ENCODE results near the gene HOXD3.

Gene HOXD3

DNA sequence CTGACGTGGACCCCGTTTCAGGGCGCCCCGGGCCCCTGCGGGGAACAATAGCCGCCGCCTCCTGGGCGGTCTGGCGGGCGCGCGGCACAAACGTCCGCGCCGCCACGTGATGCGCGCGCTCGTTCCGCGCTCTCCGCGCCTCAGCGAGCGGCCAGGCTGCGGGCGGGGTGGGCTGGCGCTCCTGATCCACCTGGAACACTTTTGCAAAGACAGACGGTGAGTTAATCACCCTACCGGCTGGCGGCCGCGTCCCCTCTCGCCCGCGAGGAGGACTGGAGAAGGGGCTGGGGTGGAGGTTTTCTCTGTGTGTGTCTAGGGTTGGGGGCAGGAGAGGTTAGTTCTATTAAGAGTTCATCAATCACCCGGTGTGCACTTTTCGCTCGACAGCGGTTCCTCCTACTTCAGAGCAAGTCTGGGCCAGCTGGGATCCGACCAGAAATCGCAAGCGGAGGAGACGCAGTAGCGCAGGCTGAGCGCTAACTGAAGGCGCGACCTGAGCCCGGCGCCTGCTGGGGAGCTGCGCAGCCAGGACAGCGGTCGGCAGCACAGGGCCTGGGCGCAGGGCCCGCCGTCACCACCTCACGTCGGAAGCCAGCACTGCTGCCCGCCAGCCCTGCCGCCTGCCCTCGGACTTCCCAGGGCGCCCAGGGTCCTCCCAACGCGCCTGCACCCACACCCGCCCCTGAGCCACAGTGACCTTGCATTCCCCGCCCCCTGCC, 21.1 kb downstream of the HOXD3 start:
- TF ChIP-seq SIN3A (IDR thresholded peaks at IDR 0.05; ENCODE audit: borderline replicate concordance, insufficient read depth, low read length) (no peak), REST (IDR thresholded peaks at IDR 0.05; ENCODE audit: insufficient read depth in 1 of 2, low read depth in 2 of 2, low read length in 2 of 2) (no peak), POLR2AphosphoS5 (IDR thresholded peaks at IDR 0.05; ENCODE audit: low read depth, low read length) (no peak), TAF1 (IDR thresholded peaks at IDR 0.05; ENCODE audit: borderline replicate concordance, insufficient read depth, low read length) (no peak), FOXP2 (optimal IDR thresholded peaks at IDR 0.05; ENCODE audit: borderline replicate concordance, extremely low read depth, extremely low read length, insufficient read depth) (no peak)

- TF ChIP-seq SIN3A (IDR thresholded peaks at IDR 0.05; ENCODE audit: borderline replicate concordance, insufficient read depth, low read length) (no peak), FOXP2 (optimal IDR thresholded peaks at IDR 0.05; ENCODE audit: borderline replicate concordance, extremely low read depth, extremely low read length, insufficient read depth) (no peak), POLR2AphosphoS5 (IDR thresholded peaks at IDR 0.05; ENCODE audit: low read depth, low read length) (no peak)
Measured at GRCh38 chr2:176178757-176179295, 21.7 kb downstream of the HOXD3 start.

GRCh38 chr2:176181551-176181950, 24.4 kb downstream of the HOXD3 start:
- TF ChIP-seq REST (IDR thresholded peaks at IDR 0.05; ENCODE audit: insufficient read depth in 1 of 2, low read depth in 2 of 2, low read length in 2 of 2): no peak

GRCh38 chr2:176182671-176183070, 25.6 kb downstream of the HOXD3 start:
- TF ChIP-seq POLR2AphosphoS5 (IDR thresholded peaks at IDR 0.05; ENCODE audit: low read depth, low read length) (no peak), REST (IDR thresholded peaks at IDR 0.05; ENCODE audit: insufficient read depth in 1 of 2, low read depth in 2 of 2, low read length in 2 of 2) (no peak), FOXP2 (optimal IDR thresholded peaks at IDR 0.05; ENCODE audit: borderline replicate concordance, extremely low read depth, extremely low read length, insufficient read depth) (no peak), TAF1 (IDR thresholded peaks at IDR 0.05; ENCODE audit: borderline replicate concordance, insufficient read depth, low read length) (no peak), SIN3A (IDR thresholded peaks at IDR 0.05; ENCODE audit: borderline replicate concordance, insufficient read depth, low read length) (no peak)

DNA sequence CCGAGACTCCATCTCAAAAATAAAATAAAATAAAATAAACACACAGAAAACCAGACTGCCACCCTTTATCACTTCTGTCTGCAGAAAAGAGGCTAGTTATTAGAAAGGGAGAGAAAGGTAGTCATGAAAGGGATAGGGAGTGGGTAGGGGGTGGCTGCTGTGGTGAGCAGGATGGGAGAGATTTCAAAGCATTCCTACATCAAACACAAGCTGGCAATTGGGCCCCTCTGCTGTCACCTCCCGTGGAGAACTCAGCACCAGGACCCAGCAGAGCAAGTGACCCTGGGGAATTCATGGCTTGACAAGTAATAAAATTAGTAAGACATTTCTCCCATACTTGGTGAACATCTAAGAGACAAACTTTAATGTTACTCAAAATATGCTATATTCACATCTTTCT, 27.6 kb downstream of the HOXD3 start:
- TF ChIP-seq REST (IDR thresholded peaks at IDR 0.05; ENCODE audit: insufficient read depth in 1 of 2, low read depth in 2 of 2, low read length in 2 of 2): no peak
- TF ChIP-seq POLR2AphosphoS5 (IDR thresholded peaks at IDR 0.05; ENCODE audit: low read depth, low read length): no peak
- TF ChIP-seq FOXP2 (optimal IDR thresholded peaks at IDR 0.05; ENCODE audit: borderline replicate concordance, extremely low read depth, extremely low read length, insufficient read depth): no peak
- TF ChIP-seq TAF1 (IDR thresholded peaks at IDR 0.05; ENCODE audit: borderline replicate concordance, insufficient read depth, low read length): no peak
- no peak for TF ChIP-seq SIN3A (IDR thresholded peaks at IDR 0.05; ENCODE audit: borderline replicate concordance, insufficient read depth, low read length)

All from PFSK-1 (cell line).